ENCODE results near the gene EED.

GRCh38 chr11:86265194-86265593, 20.6 kb downstream of the EED start:
- TF ChIP-seq, protein P1, sequence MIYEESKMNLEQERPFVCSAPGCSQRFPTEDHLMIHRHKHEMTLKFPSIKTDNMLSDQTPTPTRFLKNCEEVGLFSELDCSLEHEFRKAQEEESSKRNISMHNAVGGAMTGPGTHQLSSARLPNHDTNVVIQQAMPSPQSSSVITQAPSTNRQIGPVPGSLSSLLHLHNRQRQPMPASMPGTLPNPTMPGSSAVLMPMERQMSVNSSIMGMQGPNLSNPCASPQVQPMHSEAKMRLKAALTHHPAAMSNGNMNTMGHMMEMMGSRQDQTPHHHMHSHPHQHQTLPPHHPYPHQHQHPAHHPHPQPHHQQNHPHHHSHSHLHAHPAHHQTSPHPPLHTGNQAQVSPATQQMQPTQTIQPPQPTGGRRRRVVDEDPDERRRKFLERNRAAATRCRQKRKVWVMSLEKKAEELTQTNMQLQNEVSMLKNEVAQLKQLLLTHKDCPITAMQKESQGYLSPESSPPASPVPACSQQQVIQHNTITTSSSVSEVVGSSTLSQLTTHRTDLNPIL (CRISPR knock-in tag; IDR thresholded peaks at IDR 0.05; ENCODE audit: low read depth) = no peak
- TF ChIP-seq TOX (CRISPR knock-in tag; IDR thresholded peaks at IDR 0.05; ENCODE audit: borderline replicate concordance) (no peak), CSRNP3 (CRISPR knock-in tag; IDR thresholded peaks at IDR 0.05) (no peak), RARB (CRISPR knock-in tag; IDR thresholded peaks at IDR 0.05) (no peak), BACH2 (CRISPR knock-in tag; IDR thresholded peaks at IDR 0.05; ENCODE audit: borderline replicate concordance) (no peak), ZFP30 (CRISPR knock-in tag; IDR thresholded peaks at IDR 0.05) (no peak)
